ENCODE data around the gene BLOC1S5.

- TF ChIP-seq TAF1 (IDR thresholded peaks at IDR 0.05; ENCODE audit: low read depth) (no peak), CEBPB (IDR thresholded peaks at IDR 0.05) (no peak), MAX (IDR thresholded peaks at IDR 0.05) (no peak), RAD21 (IDR thresholded peaks at IDR 0.05; ENCODE audit: low read depth) (no peak), TCF12 (IDR thresholded peaks at IDR 0.05; ENCODE audit: low read depth) (no peak), EGR1 (IDR thresholded peaks at IDR 0.05) (no peak), YY1 (IDR thresholded peaks at IDR 0.05; ENCODE audit: low read depth) (no peak), USF1 (IDR thresholded peaks at IDR 0.05) (no peak), CREB1 (IDR thresholded peaks at IDR 0.05; ENCODE audit: low read depth) (no peak), REST (IDR thresholded peaks at IDR 0.05; ENCODE audit: low read depth) (no peak), EP300 (IDR thresholded peaks at IDR 0.05; ENCODE audit: borderline replicate concordance) (no peak)
Measured at GRCh38 chr6:8086755-8087306, 22.6 kb upstream of the BLOC1S5 start.

Data from Ishikawa (cell line).